Lung (tissue), 16 donors: ENCODE measurements around the gene ARMC10. TPM values are rescaled to one million over a fixed set of nuclear protein-coding genes. Genes with fewer than 3 reads are reported as not detected.

Source experiments
- ATAC-seq: fragments of 200-7000 bp; cut with Tn5 transposase; one replicate; pipeline ENCODE4 v1.9.1; 2020; ENCODE audit warnings: moderate number of reproducible peaks; ENCODE audit not compliant: insufficient read depth, low FRiP score
- DNase-seq, 3 donors: peaks; one replicate each; pipeline ENCODE4 v3.0.0-alpha.2; 2013 to 2017
- H3K27ac ChIP-seq, 2 donors: one replicate each; pipeline ENCODE4 v1.5.1; 2013; ENCODE audit warnings: mild to moderate bottlenecking in 2 of 2, moderate library complexity in 2 of 2, control low read depth in 1 of 2, inconsistent platforms in 1 of 2, low read depth in 1 of 2, low read length in 1 of 2
- H3K27me3 ChIP-seq, 3 donors: one replicate each; pipeline ENCODE4 v1.5.1; 2013; ENCODE audit warnings: low read length in 2 of 3; ENCODE audit not compliant: control insufficient read depth in 3 of 3, insufficient read depth in 3 of 3
- H3K36me3 ChIP-seq, 4 donors: one replicate each; pipeline ENCODE4 v1.5.1; 2013; ENCODE audit warnings: low read length in 4 of 4, mild to moderate bottlenecking in 1 of 4, moderate library complexity in 1 of 4; ENCODE audit not compliant: control insufficient read depth in 4 of 4, insufficient read depth in 4 of 4
- H3K4me1 ChIP-seq, 5 donors: one replicate each; pipeline ENCODE4 v1.5.1; 2013; ENCODE audit warnings: low read length in 5 of 5, mild to moderate bottlenecking in 2 of 5, moderate library complexity in 1 of 5; ENCODE audit not compliant: control insufficient read depth in 5 of 5, insufficient read depth in 5 of 5
- H3K4me3 ChIP-seq: one replicate; pipeline ENCODE4 v1.5.1; 2013; ENCODE audit warnings: mild to moderate bottlenecking, control low read depth, moderate library complexity
- H3K9ac ChIP-seq, 2 donors: one replicate each; pipeline ENCODE4 v1.5.1; 2013; ENCODE audit warnings: low read length in 2 of 2, control low read depth in 1 of 2; ENCODE audit not compliant: insufficient read depth in 1 of 2
- H3K9me3 ChIP-seq, 4 donors: one replicate each; pipeline ENCODE4 v1.5.1; 2013; ENCODE audit warnings: low read length in 3 of 4, mild to moderate bottlenecking in 1 of 4, moderate library complexity in 1 of 4; ENCODE audit not compliant: control insufficient read depth in 4 of 4, insufficient read depth in 3 of 4
- CTCF ChIP-seq: IDR thresholded peaks from 2 replicates; pipeline ENCODE4 v1.5.1; 2012; ENCODE audit warnings: mild to moderate bottlenecking; ENCODE audit errors: control extremely low read depth, extremely low read depth
- WGBS, 2 donors: extraction: QIAGEN DNeasy Blood & Tissue Kit; methylation state at CpG; one replicate each; pipeline ENCODE4 v1.1.7; 2013; 5-methylcytosine and 5-hydroxymethylcytosine counted together
- long read RNA-seq, 5 donors: transcript quantifications; one replicate each; lab custom pipeline, GENCODE V29; 2026
- polyA plus RNA-seq, 2 donors: library from polyadenylated mRNA; stranded (reverse); fragments of 200-250 nt; gene quantifications; one replicate each; pipeline ENCODE4 v1.2.1, GENCODE V29; 2013
- total RNA-seq, 2 donors: library from RNA; depleted of rRNA in 1 of 2; stranded (reverse); fragments of >200 nt in 1 of 2; gene quantifications; one replicate each; pipeline ENCODE4 v1.2.1, GENCODE V29; 2014 to 2021
- donor health status: control.
- donor health status: control.
- donor health status: Bipolar disorder and iron deficiency.
- donor health status: healthy.
- donor health status: DM: yes; HTN: yes; CAD: no.

Gene ARMC10
- total RNA-seq, result 10 to 100 TPM; 33.6 to 39.4 TPM
- 10 to 100 TPM; 22.2 to 23.1 TPM for polyA plus RNA-seq
- long read RNA-seq, donor 1, transcript ARMC10-202 (7 exons, 2,635 nt), result minor isoform, 5 of 25 reads
- long read RNA-seq, donor 1, transcript ARMC10-208 (6 exons, 2,524 nt), result major isoform, 15 of 25 reads
- long read RNA-seq, donor 1, partial matches to known transcripts, result 0 of 25 reads
- long read RNA-seq, donor 1, other reads (novel, unspliced or antisense), result 0 of 25 reads
- long read RNA-seq, donor 2, partial matches to known transcripts, result 0 of 6 reads
- long read RNA-seq, donor 2, other reads (novel, unspliced or antisense), result 0 of 6 reads
- long read RNA-seq, donor 3, transcript ARMC10-208 (6 exons, 2,524 nt), result major isoform, 11 of 15 reads
- long read RNA-seq, donor 3, partial matches to known transcripts, result 0 of 15 reads
- long read RNA-seq, donor 3, other reads (novel, unspliced or antisense), result 0 of 15 reads
- long read RNA-seq, donor 4, partial matches to known transcripts, result 0 of 4 reads
- long read RNA-seq, donor 4, other reads (novel, unspliced or antisense), result 0 of 4 reads
- long read RNA-seq, donor 5, transcript ARMC10-208 (6 exons, 2,524 nt), result major isoform, 10 of 23 reads
- long read RNA-seq, donor 5, transcript ARMC10-202 (7 exons, 2,635 nt), result minor isoform, 8 of 23 reads
- long read RNA-seq, donor 5, partial matches to known transcripts, result 0 of 23 reads
- long read RNA-seq, donor 5, other reads (novel, unspliced or antisense), result 0 of 23 reads

GRCh38 chr7:103074519-103075336, at the start of gene ARMC10, which contains the start of gene FBXL13:
ARMC10 (plus strand) TSS chr7:103075140; CDS start chr7:103075273, 133 bp downstream.
FBXL13 (minus strand) TSS chr7:103074796.
- Histone ChIP-seq H3K27me3 (no peaks in the 10 kb centered on the region), H3K4me3 (peak within 1 kb of the TSS; percentile 59), H3K9me3 (no peaks in the 10 kb centered on the region), H3K36me3 (peaks cover 0 to 5% (median 0%) of the 10 kb centered on the region in 4 donors), H3K27ac (peak within 1 kb of the TSS; percentile 85 to 89), H3K9ac (peak within 1 kb of the TSS; percentile 73 to 93), H3K4me1 (peaks cover 3 to 12% (median 8%) of the 10 kb centered on the region in 5 donors)
- peak; percentile 93 to 95 (median 94) for DNase-seq
- ATAC-seq, result peak; percentile 95
- WGBS, 2 donors, result 1 to 6% methylated on average over 62 to 83 of the region's 83 CpGs
- TF ChIP-seq CTCF, result no peak

DNA sequence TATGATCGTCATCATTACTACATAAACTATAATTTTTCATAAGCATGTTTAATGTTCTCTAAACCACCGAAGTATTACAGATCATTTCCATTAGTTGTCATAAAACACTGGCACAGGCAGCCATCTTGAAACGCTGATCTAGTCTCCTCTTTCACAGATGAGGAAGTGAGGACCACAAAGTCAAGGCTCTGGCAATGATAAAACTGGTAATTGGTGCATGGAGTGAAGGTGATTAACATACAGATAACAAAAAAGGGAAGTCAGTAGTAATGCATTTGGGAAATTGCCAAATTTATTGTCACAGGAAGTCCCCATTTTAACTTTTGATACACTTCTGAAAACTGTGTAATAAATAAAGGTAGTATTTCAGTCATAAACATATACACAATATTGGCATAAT, 49.6 kb upstream of the ARMC10 start:
- Histone ChIP-seq H3K4me1 (no peaks in the 10 kb centered on the region), H3K4me3 (no peak overlapping the region), H3K27me3 (no peaks in the 10 kb centered on the region), H3K9ac (no peak overlapping the region), H3K9me3 (no peaks in the 10 kb centered on the region), H3K27ac (no peak overlapping the region), H3K36me3 (no peaks in the 10 kb centered on the region)
- ATAC-seq (no peak), DNase-seq (no peak)
- WGBS, 2 donors, result 46 to 58% methylated on average over 3 of the region's 3 CpGs
- TF ChIP-seq CTCF, result no peak

- no peak overlapping the region for H3K27ac ChIP-seq
- DNase-seq, result no peak
- no peaks in the 10 kb centered on the region for H3K27me3 ChIP-seq
- no peaks in the 10 kb centered on the region for H3K9me3 ChIP-seq
- TF ChIP-seq CTCF, result no peak
- no peaks in the 10 kb centered on the region for H3K36me3 ChIP-seq
- H3K9ac ChIP-seq, result no peak overlapping the region
- 82 to 94% methylated on average over 1 of the region's 1 CpG for WGBS, 2 donors
- no peak for ATAC-seq
- no peaks in the 10 kb centered on the region for H3K4me1 ChIP-seq
- no peak overlapping the region for H3K4me3 ChIP-seq
These were observed 43.9 kb upstream of the ARMC10 start for GRCh38 chr7:103031024-103031423.
